GM18868 (cell line): ENCODE results near the gene PLEKHG2.
"Not testable (repeated sequence)": the region's sequence is repeated elsewhere in the genome, so short reads cannot be mapped to it uniquely, and the experiment has no call there.

Experiments
- ATAC-seq: cut with Tn5 transposase; IDR thresholded peaks from one replicate; pipeline ENCODE4 v1.9.1; 2021; ENCODE audit warnings: mild to moderate bottlenecking, moderate library complexity; ENCODE audit not compliant: unreplicated experiment

The PLEKHG2 gene, protein sequence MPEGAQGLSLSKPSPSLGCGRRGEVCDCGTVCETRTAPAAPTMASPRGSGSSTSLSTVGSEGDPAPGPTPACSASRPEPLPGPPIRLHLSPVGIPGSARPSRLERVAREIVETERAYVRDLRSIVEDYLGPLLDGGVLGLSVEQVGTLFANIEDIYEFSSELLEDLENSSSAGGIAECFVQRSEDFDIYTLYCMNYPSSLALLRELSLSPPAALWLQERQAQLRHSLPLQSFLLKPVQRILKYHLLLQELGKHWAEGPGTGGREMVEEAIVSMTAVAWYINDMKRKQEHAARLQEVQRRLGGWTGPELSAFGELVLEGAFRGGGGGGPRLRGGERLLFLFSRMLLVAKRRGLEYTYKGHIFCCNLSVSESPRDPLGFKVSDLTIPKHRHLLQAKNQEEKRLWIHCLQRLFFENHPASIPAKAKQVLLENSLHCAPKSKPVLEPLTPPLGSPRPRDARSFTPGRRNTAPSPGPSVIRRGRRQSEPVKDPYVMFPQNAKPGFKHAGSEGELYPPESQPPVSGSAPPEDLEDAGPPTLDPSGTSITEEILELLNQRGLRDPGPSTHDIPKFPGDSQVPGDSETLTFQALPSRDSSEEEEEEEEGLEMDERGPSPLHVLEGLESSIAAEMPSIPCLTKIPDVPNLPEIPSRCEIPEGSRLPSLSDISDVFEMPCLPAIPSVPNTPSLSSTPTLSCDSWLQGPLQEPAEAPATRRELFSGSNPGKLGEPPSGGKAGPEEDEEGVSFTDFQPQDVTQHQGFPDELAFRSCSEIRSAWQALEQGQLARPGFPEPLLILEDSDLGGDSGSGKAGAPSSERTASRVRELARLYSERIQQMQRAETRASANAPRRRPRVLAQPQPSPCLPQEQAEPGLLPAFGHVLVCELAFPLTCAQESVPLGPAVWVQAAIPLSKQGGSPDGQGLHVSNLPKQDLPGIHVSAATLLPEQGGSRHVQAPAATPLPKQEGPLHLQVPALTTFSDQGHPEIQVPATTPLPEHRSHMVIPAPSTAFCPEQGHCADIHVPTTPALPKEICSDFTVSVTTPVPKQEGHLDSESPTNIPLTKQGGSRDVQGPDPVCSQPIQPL (N-terminal part only)

DNA sequence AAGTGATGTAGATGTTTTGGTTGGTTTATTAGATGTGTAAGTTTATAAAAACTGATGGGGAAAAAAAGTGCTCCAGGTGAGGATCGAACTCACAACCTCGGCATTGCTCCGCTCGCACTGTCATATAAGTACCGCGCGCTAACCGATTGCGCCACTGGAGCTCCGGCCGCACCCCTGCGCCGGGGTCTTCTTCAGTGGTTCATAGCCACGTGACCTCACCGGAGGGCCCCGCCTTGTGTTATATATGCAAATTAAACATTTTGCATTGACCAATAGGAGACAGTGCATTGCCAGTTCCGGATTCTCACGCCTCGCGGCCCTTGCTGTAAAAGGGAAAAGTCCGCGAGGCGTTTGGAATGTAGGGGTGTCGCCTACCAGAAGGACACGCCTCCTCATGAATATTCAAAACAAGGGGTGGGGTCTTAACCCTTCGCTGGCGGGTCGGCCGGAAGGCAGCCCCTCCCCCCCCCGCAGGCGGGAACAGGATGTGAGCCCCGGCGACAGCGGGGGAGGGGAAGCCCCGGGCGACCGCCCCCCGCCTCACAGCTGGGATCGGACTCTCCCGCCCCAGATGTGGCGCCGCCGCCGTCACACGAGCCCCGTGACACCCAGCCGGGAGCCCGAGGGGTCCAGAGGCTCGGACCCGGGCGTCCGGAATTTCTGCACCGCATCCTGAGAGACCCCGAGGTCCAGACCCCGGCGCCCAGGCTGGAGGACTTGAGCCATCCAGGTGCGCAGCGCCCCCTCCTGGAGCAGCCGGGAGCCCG, at the start of gene PLEKHG2:
Gene PLEKHG2, plus strand, starts transcription at position 570 of the 767 bp plus-strand sequence. CDS start 1,418 bp downstream, outside the sequence.
- peak; percentile 53 for ATAC-seq

DNA sequence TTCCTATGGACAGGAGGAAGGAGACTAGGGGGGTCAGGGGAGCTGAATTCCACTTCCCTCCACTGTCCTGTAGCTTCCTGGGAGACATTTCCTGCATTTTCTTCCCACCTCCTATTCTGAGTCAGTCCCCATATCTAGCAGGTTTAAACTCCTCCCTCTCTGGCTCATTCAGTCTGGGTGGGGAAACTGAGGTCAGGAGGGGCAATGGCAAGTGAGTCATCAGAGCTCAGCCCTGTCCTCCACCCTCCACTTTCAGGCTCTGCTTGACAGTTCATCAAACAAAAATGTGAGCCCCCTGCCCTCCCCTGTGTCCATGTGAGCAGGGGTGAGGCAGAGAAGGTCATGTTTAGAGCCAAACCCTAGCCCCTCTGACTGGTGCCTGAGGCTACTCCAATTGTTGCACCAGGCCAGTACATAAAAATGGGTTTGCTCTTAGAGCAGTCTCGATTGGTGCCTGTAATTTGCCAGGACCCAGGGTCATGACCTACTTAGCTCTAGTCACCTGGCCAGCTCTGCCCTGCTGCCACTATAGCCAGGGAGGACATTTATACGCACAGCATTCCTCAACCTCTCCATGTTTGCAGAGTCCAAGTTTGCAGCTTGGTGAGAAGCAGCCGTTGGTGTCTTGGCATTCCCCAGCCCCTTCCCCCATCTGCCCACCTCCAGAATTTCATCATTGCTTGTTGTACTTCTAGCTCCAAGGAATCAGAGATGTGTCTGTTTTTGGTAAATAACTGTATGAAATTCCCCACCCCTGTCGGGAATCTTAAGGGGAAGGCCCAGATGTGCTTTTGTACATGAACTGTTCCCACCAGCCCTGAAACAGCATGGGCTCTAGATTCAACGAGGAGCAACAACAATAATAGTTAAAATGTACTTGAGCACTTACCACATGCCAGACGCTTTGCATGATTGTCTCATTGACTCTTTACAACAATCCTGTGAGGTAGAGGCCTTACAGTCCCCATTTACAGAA, 49.5 kb upstream of the PLEKHG2 start:
- no peak for ATAC-seq

DNA sequence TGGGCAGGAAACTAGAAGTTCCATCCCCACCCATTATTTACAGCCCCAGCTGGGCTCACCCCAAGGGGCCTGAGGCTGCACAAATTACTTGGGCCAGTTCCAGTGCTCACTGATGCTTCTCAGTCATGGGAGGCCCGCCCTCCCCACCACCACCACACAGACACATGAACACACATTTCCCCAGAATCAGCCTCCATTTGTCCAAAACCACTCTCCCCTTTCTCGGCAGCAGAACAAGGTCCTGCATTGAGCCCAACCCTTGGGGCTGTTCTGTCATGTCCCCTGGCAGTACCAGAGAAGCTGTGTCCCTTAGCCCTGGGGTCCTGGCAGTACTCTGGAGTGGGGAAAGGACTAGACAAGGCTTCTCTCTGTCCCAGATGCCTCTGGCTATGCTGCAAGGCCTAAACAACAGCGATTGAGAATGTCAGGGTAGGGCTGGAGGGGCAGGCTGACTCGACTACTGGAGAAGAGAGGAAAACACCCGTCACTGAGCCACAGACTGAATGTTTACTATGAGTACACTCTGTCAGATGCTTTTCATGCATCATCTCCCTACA, 48.5 kb upstream of the PLEKHG2 start:
- no peak for ATAC-seq

DNA sequence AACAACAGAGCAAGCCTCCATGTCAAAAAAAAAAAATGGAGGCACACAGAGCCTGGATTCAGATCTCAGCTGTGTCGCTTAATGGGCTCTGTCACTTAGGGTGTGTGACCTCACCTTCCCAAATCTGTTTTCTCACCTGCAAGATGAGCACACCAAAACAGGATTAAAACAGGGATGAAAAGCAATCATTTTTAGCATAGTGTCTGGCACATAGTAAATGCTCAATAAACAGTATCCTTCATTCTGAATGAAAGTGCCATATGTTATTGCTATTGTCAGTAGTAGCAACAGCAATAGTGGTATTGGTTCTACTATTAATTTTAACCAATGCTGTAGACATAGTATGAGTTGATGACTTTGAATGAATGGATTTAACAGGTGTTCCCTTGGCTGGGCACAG, 46.9 kb upstream of the PLEKHG2 start:
- no peak for ATAC-seq

DNA sequence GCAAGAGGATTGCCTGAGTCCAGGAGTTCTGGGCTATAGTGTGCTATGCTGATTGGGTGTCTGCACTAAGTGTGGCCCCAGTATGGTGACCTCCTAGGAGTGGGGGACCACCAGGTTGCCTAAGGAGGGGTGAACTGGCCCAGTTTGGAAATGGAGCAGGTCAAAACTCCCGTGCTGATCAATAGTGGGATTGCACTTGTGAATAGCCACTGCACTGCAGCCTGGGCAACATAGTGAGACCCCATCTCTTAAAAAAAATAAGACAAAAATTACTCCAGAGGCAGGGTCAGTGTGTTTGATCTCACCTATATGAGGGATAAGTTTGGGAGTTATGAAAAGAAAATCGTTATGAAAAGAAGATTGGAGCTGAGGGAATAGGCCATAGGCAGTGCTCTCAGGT, 43.3 kb upstream of the PLEKHG2 start:
- ATAC-seq: no peak

DNA sequence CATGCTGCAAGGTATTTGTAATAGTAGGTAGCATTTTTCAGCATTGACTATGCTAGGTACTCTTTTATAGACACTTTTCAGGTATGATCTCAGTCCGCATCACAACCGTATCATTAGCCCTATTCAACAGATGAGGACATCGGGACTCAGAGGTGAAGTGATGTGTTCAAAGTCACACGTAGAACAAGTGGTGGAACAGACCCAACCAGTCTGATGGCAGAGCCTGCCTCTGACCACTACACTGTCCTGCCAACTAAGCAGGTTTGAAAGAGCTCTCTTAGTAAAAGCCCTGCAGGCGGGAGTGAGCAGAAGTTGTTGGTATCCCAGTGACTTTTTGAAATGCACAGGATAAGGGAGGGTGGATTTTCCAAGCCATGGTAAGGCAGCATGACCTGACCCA, 41.7 kb upstream of the PLEKHG2 start:
- ATAC-seq: no peak

DNA sequence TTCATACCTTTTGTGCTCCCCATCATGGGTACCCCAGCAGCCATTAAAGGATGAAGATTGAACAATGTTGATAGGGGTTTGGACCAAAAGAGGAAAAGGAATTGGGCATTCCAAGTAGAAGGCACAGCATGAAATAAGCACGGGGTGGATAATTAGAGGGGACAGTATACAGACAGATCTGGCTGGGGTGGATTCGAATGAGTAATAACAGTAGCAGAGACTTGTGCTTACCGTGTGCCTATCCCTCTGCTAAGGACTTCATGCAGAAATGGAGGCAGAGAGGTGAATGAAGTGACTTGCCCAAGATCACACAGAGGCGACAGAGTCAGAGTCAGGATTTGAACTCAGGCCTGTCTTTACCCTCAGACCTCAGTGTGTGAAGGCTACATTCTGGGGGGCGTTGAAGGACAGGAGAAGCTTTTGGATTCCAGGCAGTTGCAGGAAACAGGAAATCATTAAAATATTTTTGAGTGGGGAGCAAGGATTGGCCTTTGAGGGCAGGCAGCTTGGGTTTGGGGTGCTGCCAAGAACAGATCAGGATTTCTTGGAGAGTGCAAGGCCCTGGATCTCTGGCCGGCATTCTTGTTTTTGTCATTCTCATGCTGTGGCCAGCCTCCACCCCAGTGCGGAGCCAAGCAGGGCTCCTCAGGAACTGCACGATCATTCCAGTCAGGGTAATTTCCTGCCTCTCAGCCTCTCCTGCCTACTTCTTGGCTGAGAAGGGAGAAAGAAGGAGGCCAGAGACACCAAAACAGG, 40.2 kb upstream of the PLEKHG2 start:
- no peak for ATAC-seq

DNA sequence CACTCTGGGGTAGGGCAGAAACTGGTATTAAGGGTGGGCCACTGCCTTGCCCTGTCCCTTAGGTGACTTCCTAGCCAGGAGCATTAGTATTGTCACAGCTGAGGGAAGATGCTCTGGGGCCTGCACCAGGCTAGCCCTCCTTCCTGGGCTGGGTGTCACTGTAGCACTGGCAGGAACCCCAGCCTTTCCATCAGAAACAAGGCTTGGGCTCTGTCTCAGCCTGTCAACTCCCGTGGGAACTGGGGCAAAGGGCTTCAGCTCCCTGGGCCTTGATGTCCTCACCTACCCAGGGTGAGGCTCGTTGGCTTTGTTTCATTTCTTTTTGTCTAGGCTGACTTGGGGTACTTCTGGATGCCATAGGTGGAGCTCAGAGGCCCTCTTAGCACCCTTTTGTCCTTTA, 39.5 kb upstream of the PLEKHG2 start:
- ATAC-seq: no peak

DNA sequence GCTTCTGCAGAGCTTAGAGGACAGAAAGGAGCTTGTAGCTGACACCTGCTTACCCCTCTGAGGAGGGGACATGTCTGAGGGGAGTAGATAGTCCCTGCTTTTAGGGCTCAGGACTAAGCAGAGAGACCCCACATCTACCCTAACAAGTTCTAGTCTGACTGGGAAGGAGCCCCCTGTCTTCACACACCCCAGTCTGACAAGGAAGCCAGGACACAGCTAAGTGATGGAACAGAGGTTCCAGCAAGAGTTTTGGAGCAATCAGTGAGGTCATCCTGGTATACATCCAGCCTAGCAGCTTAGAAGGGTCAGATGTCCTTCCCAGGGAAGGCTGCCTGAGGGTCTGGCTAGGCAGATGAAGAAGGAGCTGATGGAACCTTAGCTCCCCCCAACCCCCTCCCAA, 36.5 kb upstream of the PLEKHG2 start:
- no peak for ATAC-seq

DNA sequence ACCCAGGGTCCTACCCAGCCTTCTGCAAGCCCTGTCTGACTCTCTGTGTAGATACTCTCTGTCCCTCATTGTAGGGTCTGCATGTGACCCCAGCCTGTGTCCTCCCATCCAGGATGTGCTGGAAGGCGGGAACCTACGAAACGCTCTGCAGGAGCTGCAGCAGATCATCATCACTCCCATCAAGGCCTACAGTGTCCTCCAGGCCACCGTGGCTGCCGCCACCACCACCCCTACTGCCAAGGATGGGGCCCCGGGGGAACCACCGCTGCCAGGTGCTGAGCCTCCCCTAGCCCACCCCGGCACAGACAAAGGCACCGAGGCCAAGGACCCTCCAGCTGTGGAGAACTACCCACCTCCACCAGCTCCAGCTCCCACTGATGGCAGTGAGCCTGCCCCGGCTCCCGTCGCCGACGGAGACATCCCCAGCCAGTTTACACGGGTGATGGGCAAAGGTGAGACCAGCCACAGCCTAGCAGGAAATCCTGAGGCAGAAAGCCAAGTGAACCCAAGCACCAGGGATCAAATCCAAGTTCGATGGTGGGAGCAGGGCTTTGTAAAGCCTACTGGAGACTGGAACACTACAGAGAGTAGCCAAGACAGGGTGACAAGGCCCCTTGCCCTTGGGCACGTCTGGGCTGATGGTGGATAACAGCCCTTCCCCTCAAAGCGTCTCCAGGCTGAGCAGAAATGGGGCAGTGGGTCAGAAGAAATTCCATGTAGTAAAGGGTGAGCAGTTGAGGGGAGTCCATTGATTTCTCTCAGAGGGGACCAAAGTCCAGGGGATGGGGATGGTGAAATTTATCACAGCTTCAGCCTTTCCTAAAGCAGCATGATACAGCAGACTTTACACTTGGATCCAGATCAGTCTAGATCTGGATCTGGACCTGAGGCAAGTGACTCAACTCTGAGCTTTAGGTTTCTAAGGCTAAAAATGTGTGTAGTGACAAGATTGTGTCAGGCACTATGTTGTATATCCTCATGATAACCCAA, 34.8 kb upstream of the PLEKHG2 start:
- ATAC-seq: no peak

DNA sequence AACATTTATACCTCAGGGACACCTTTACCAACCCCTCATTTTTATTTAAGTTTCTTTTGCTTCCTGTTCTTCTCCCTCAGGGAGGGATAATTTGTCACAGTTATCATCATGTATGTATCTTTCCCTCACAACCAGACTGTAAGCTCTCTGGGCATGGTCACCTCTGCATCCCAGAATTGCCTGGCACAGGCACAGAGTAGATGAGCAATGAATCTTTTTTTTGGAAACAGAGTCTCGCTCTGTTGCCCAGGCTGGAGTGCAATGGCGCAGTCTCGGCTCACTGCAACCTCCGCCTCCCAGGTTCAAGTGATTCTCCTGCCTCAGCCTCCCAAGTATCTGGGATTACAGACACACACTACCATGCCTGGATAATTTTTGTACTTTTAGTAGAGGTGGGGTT, 33.1 kb upstream of the PLEKHG2 start:
- ATAC-seq: not testable (repeated sequence)

DNA sequence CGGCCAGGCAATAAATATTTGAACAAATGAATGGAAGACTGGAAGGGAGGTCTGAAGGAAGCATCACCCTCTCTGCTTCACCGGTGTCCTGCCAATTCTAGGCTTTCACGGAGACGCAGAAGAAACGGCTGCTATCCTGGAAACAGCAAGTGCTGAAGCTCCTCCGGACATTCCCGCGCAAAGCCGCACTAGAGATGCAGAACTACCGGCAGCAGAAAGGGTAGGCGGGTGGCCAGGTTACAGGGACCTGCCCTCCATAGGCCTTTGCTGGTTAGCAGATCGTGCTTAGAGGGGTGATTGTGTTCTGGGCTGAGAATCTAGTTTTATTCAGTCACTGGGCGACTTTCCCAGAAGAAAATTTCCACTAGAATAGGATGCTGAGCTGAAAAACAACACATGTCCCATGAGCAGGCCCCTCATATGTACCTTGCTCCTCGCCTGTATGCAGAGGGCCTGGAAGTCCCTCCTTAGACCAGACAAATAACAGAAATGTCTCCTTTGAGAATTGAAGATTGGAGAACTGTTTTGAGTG, 32.5 kb upstream of the PLEKHG2 start:
- no peak for ATAC-seq

DNA sequence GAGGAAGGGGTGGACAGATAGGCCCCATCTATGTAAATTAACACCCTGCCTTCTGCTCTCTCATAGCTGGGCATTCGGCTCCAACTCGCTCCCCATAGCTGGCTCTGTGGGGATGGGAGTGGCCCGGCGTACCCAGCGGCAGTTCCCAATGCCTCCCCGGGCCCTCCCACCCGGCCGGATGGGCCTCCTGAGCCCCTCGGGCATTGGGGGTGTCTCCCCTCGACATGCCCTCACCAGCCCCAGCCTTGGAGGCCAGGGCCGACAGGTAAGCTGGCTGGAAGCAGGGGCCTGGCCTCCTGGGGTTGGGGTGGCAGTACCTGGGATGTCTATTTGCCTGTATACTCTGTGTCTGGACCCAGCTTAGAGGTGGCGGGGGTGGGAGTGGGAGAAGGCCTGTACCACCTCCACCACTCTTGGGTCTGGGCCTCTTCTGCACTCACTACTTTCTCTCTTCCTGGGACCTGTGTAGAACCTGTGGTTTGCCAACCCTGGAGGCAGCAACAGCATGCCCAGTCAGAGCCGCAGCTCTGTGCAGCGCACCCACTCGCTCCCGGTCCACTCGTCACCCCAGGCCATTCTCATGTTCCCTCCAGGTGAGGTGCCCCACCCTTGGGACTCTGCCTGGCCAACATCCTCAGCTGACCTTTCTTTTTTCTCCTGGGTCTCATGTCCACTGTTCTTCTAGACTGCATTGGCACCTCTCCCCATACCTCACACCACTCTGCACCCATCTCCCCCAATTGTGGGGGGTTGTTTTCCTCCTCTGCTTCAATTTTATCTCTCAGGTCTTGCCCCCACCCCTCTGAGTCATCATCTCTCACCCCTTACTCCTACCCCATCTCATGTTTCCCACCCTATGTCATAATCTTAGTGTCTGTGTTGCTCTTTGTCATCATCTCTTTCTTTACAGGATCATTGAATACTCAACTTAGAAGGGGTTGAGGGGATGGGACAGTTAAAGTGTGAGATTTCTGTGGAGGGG, 31.7 kb upstream of the PLEKHG2 start:
- no peak for ATAC-seq

DNA sequence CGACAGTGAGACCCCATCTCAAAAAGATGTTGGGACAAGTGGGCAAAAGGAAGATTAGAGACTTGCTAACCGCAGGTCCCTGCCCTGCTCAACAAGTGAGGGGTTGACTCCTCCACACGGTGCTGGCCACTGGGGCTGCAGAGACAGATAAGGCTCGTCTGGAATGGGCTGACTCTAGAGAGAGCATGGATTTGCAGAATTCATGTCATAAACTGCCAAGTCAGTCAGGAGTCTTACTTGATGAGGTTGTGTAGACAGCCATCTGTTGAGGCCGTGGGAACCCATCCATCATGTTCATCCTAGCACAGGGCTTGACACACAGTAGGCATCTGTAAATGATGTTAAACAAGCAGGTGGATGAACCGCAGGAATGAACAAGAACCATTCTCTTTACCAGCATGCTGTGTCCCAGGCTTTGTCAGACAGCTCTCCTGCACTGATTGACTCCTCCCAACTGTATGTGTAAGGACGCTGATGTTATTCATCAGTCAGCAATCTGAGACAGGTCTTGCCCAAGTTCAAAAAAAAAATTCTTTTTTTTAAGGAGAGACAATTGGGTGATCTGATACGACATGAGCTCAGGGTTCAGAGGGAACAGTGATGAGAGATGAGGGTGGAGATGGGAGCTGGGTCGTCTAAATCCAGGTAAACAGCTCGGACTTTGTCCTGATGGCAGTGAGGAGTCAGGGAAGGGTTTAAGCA, 30.4 kb upstream of the PLEKHG2 start:
- ATAC-seq: no peak
